HCT116 (cell line): ENCODE data around the gene QKI. TPM values are rescaled to one million over a fixed set of nuclear protein-coding genes. Genes with fewer than 3 reads are reported as not detected.

ENCODE experiments used
- ATAC-seq: fragments of 200-7000 bp; cut with Tn5 transposase; 2 replicates; pipeline ENCODE4 v1.9.1; 2020; ENCODE audit warnings: mild to moderate bottlenecking, moderate library complexity
- BruUV-seq: library from RNA; stranded (reverse); fragments of 400-500 nt; replicated peaks from 2 replicates; lab custom pipeline; 2021; lab: Mats Ljungman, UMichigan
- CTCF ChIA-PET: fragments of 300-600 bp; sonication (Branson Sonifier 250); formaldehyde crosslinking; loops from one replicate; lab custom pipeline; 2021; ENCODE audit warnings: antibody characterized with exemption; lab: Charles Lee
- POLR2A ChIA-PET: fragments of 300-600, 350-600 bp; sonication (Branson Sonifier 250); formaldehyde crosslinking; loops from one replicate; lab custom pipeline; 2021; ENCODE audit warnings: antibody characterized with exemption; lab: Charles Lee
- RAD21 ChIA-PET, 2 experiments: fragments of 300-600 bp; sonication (Branson Sonifier 250); formaldehyde crosslinking; loops; one replicate each; lab custom pipeline; 2023; ENCODE audit warnings: low total read pairs in 2 of 2; ENCODE audit not compliant: uncharacterized antibody in 2 of 2, unreplicated experiment in 2 of 2, low non-redundant PET in 1 of 2; lab: Charles Lee
- DNase-seq: peaks from one replicate; pipeline ENCODE4 v3.0.0-alpha.2; 2010; ENCODE audit warnings: low read depth, low spot score
- H2AFZ ChIP-seq: fragments of 200-600 bp; shearing (Covaris generic), sonication (generic); 2 replicates; pipeline ENCODE4 v1.6.1; 2017; ENCODE audit warnings: low read depth, mixed run types, mixed read lengths, antibody characterized with exemption, low read length; ENCODE audit not compliant: poor library complexity, severe bottlenecking
- H3K27ac ChIP-seq: 2 replicates; pipeline ENCODE4 v1.5.1; 2012; ENCODE audit warnings: low read depth, low read length
- H3K27me3 ChIP-seq: fragments of 200-600 bp; sonication (generic); 2 replicates; pipeline ENCODE4 v1.6.1; 2016; ENCODE audit warnings: mixed run types, low read length, mixed read lengths; ENCODE audit not compliant: insufficient read depth
- H3K36me3 ChIP-seq, 2 experiments: fragments of 200-500 bp in 1 of 2; fragments of 200-600 bp in 1 of 2; sonication (Bioruptor generic) in 1 of 2; sonication (generic) in 1 of 2; 2 replicates each; pipeline versions ENCODE4 v1.5.1 to v1.6.1; 2014 to 2016; ENCODE audit warnings: low read length in 2 of 2, inconsistent platforms in 1 of 2, mixed read lengths in 1 of 2, mixed run types in 1 of 2; ENCODE audit not compliant: insufficient read depth in 2 of 2, control insufficient read depth in 1 of 2
- H3K4me1 ChIP-seq, 2 experiments: fragments of 200-600 bp in 1 of 2; sonication (generic) in 1 of 2; 2 replicates each; pipeline versions ENCODE4 v1.5.1 to v1.6.1; 2012 to 2017; ENCODE audit warnings: low read length in 2 of 2, inconsistent platforms in 1 of 2, mild to moderate bottlenecking in 1 of 2, mixed read lengths in 1 of 2, mixed run types in 1 of 2, moderate library complexity in 1 of 2; ENCODE audit not compliant: insufficient read depth in 2 of 2, control insufficient read depth in 1 of 2
- H3K4me2 ChIP-seq: fragments of 200-600 bp; sonication (generic); 2 replicates; pipeline ENCODE4 v1.6.1; 2017; ENCODE audit warnings: mixed run types, low read length, mixed read lengths
- H3K4me3 ChIP-seq, 2 experiments: fragments of 200-600 bp in 1 of 2; sonication (generic) in 1 of 2; replicated peaks in 1 of 2; 2 replicates each; pipeline ENCODE4 v1.5.1; 2011 to 2016; ENCODE audit warnings: low read length in 2 of 2, control low read depth in 1 of 2, low read depth in 1 of 2, mild to moderate bottlenecking in 1 of 2, mixed read lengths in 1 of 2, mixed run types in 1 of 2
- H3K79me2 ChIP-seq: fragments of 200-600 bp; sonication (generic); 2 replicates; pipeline ENCODE4 v1.6.1; 2017; ENCODE audit warnings: mild to moderate bottlenecking, mixed run types, low read length, moderate library complexity, mixed read lengths; ENCODE audit not compliant: insufficient read depth
- H3K9ac ChIP-seq: fragments of 200-600 bp; sonication (generic); 2 replicates; pipeline ENCODE4 v1.6.1; 2016; ENCODE audit warnings: low read length, mixed read lengths
- H3K9me2 ChIP-seq: fragments of 200-600 bp; sonication (generic), shearing (Covaris generic); 2 replicates; pipeline ENCODE4 v1.6.1; 2017; ENCODE audit warnings: mixed run types, mild to moderate bottlenecking, moderate library complexity; ENCODE audit not compliant: insufficient read depth
- H3K9me3 ChIP-seq, 2 experiments: fragments of 200-500 bp in 1 of 2; fragments of 200-600 bp in 1 of 2; sonication (Bioruptor generic) in 1 of 2; sonication (generic) in 1 of 2; 2 replicates each; pipeline ENCODE4 v1.6.1; 2014 to 2017; ENCODE audit warnings: low read length in 2 of 2, mixed read lengths in 2 of 2, inconsistent platforms in 1 of 2, low read depth in 1 of 2, mild to moderate bottlenecking in 1 of 2, mixed run types in 1 of 2, moderate library complexity in 1 of 2; ENCODE audit not compliant: control insufficient read depth in 1 of 2, insufficient read depth in 1 of 2
- H4K20me1 ChIP-seq: fragments of 200-600 bp; sonication (generic), shearing (Covaris generic); 2 replicates; pipeline ENCODE4 v1.6.1; 2017; ENCODE audit warnings: mixed run types, mild to moderate bottlenecking, moderate library complexity; ENCODE audit not compliant: insufficient read depth
- ATF3 ChIP-seq: IDR thresholded peaks from 2 replicates; pipeline ENCODE4 v1.6.1; 2012
- CBX3 ChIP-seq: IDR thresholded peaks from 2 replicates; pipeline ENCODE4 v1.6.1; 2012; ENCODE audit warnings: low read depth
- CEBPB ChIP-seq: IDR thresholded peaks from 2 replicates; pipeline ENCODE4 v1.6.1; 2012; ENCODE audit warnings: low read depth
- EGR1 ChIP-seq: IDR thresholded peaks from 2 replicates; pipeline ENCODE4 v1.6.1; 2012; ENCODE audit warnings: low read depth
- ELF1 ChIP-seq: IDR thresholded peaks from 2 replicates; pipeline ENCODE4 v1.6.1; 2012; ENCODE audit warnings: low read depth, borderline replicate concordance
- EZH2 ChIP-seq: fragments of 200-600 bp; sonication (generic); IDR thresholded peaks from 2 replicates; pipeline ENCODE4 v1.6.1; 2017; ENCODE audit warnings: antibody characterized with exemption, mixed run types
- FOSL1 ChIP-seq: IDR thresholded peaks from 2 replicates; pipeline ENCODE4 v1.6.1; 2012; ENCODE audit warnings: low read depth
- JUND ChIP-seq: IDR thresholded peaks from 2 replicates; pipeline ENCODE4 v1.6.1; 2012
- POLR2A ChIP-seq: IDR thresholded peaks from 2 replicates; pipeline ENCODE4 v1.7.0; 2011; ENCODE audit warnings: borderline replicate concordance; ENCODE audit not compliant: insufficient read depth, insufficient read length; ENCODE audit errors: extremely low read depth
- POLR2AphosphoS5 ChIP-seq: IDR thresholded peaks from 2 replicates; pipeline ENCODE4 v1.6.1; 2011; ENCODE audit warnings: mild to moderate bottlenecking, low read depth, low read length, moderate library complexity
- SP1 ChIP-seq: IDR thresholded peaks from 2 replicates; pipeline ENCODE4 v1.6.1; 2012; ENCODE audit warnings: low read depth
- TCF7L2 ChIP-seq: IDR thresholded peaks from 2 replicates; pipeline ENCODE4 v1.7.0; 2011; ENCODE audit warnings: borderline replicate concordance, inconsistent platforms; ENCODE audit not compliant: insufficient read depth, insufficient read length; ENCODE audit errors: extremely low read depth
- ZFX ChIP-seq: fragments of 450-650 bp; IDR thresholded peaks from 2 replicates; pipeline ENCODE4 v1.6.1; 2017
- ZNF274 ChIP-seq: fragments of 200-500 bp; sonication (Bioruptor generic); IDR thresholded peaks from 2 replicates; pipeline ENCODE4 v1.6.1; 2014; ENCODE audit warnings: mild to moderate bottlenecking, low read depth, low read length, inconsistent platforms
- intact Hi-C: fragments of 100-400 bp; cut with micrococcal nuclease; formaldehyde crosslinking; loops from 2 replicates; pipeline ENCODE4 v1.10.0; 2022
- total RNA-seq: library from RNA; stranded (reverse); gene quantifications from one replicate; pipeline ENCODE4 v1.2.1, GENCODE V29; 2021; ENCODE audit not compliant: unreplicated experiment
- TF ChIP-seq, protein P1 (sequence below), 3 experiments: fragments of 200-600 bp in 1 of 3; sonication (generic) in 1 of 3; IDR thresholded peaks in 2 of 3; conservative IDR thresholded peaks in 1 of 3; 2 replicates each; pipeline ENCODE4 v1.5.1; 2012 to 2017; ENCODE audit warnings: low read depth in 2 of 3, low read length in 2 of 3, antibody characterized with exemption in 1 of 3, borderline replicate concordance in 1 of 3, control low read depth in 1 of 3, mild to moderate bottlenecking in 1 of 3, mixed read lengths in 1 of 3, mixed run types in 1 of 3, moderate library complexity in 1 of 3; ENCODE audit not compliant: insufficient read depth in 1 of 3

Gene QKI
- total RNA-seq, 1 experiment from 2014 or later, result 35.3 TPM

DNA sequence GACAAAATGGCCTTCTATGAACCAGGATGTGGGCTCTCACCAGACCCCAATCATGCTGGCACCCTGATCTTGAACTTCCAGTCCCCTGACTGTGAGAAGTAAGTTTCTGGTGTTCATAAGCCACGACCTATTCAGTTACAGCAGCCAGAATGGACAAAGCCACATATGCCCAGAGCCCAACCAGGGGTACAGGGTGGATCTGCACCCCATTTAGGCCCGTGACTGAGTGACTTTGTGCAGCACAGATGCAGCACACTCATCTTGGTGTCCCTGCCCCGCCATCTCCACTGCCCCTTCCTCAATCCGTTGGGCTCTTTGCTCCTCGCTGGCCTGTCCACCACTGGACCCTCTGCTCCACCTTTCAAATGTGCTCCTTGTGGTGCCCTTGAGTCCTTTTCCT is 205.6 kb downstream of the QKI start:
- Histone ChIP-seq H2AFZ (no peak overlapping the region), H3K79me2 (no peaks in the 10 kb centered on the region), H3K4me3 (no peak overlapping the region), H3K27ac (no peak overlapping the region), H3K9me3 (no peaks in the 10 kb centered on the region), H3K27me3 (no peaks in the 10 kb centered on the region), H3K9ac (no peak overlapping the region), H4K20me1 (no peaks in the 10 kb centered on the region), H3K4me2 (no peak overlapping the region), H3K9me2 (no peaks in the 10 kb centered on the region), H3K4me1 (no peaks in the 10 kb centered on the region), H3K36me3 (no peaks in the 10 kb centered on the region)
- ChIA-PET POLR2A (no interaction called here), RAD21 (no interaction called here), CTCF (no interaction called here)
- BruUV-seq, result no TSS peak
- intact Hi-C loops, result no loop called here
- ATAC-seq (no peak), DNase-seq (no peak)
- TF ChIP-seq CBX3 (no peak), JUND (no peak)

- Histone ChIP-seq H4K20me1 (no peaks in the 10 kb centered on the region), H3K4me3 (no peak overlapping the region), H3K27ac (no peak overlapping the region), H3K36me3 (no peaks in the 10 kb centered on the region), H3K4me2 (no peak overlapping the region), H3K9me2 (no peaks in the 10 kb centered on the region), H3K9me3 (no peaks in the 10 kb centered on the region), H3K79me2 (no peaks in the 10 kb centered on the region), H3K4me1 (no peaks in the 10 kb centered on the region), H2AFZ (no peak overlapping the region), H3K9ac (no peak overlapping the region), H3K27me3 (no peaks in the 10 kb centered on the region)
- POLR2A ChIA-PET, result no interaction called here
- ATAC-seq (no peak), DNase-seq (no peak)
- CTCF ChIA-PET, result no interaction called here
- RAD21 ChIA-PET, result no interaction called here
- BruUV-seq, result no TSS peak
- no peak for TF ChIP-seq CEBPB
- no peak for TF ChIP-seq TCF7L2
- TF ChIP-seq ELF1, result no peak
- TF ChIP-seq, protein P1, sequence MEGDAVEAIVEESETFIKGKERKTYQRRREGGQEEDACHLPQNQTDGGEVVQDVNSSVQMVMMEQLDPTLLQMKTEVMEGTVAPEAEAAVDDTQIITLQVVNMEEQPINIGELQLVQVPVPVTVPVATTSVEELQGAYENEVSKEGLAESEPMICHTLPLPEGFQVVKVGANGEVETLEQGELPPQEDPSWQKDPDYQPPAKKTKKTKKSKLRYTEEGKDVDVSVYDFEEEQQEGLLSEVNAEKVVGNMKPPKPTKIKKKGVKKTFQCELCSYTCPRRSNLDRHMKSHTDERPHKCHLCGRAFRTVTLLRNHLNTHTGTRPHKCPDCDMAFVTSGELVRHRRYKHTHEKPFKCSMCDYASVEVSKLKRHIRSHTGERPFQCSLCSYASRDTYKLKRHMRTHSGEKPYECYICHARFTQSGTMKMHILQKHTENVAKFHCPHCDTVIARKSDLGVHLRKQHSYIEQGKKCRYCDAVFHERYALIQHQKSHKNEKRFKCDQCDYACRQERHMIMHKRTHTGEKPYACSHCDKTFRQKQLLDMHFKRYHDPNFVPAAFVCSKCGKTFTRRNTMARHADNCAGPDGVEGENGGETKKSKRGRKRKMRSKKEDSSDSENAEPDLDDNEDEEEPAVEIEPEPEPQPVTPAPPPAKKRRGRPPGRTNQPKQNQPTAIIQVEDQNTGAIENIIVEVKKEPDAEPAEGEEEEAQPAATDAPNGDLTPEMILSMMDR (IDR thresholded peaks at IDR 0.05 in 2 of 3, conservative IDR thresholded peaks at IDR 0.05 in 1 of 3; ENCODE audit: borderline replicate concordance in 1 of 3, insufficient read depth in 1 of 3, low read depth in 2 of 3, low read length in 2 of 3), result no peak
- no peak for TF ChIP-seq FOSL1
- TF ChIP-seq POLR2A, result no peak
- TF ChIP-seq ZFX, result no peak
- TF ChIP-seq SP1, result no peak
- TF ChIP-seq ZNF274, result no peak
- TF ChIP-seq ATF3, result no peak
- no peak for TF ChIP-seq JUND
- no peak for TF ChIP-seq EGR1
- no peak for TF ChIP-seq POLR2AphosphoS5
- no peak for TF ChIP-seq EZH2
- intact Hi-C loops, result no loop called here
Measured at GRCh38 chr6:163620670-163621330, 206.3 kb downstream of the QKI start.
